Measurements from ENCODE around the gene SMYD3.

The SMYD3 gene

DNA sequence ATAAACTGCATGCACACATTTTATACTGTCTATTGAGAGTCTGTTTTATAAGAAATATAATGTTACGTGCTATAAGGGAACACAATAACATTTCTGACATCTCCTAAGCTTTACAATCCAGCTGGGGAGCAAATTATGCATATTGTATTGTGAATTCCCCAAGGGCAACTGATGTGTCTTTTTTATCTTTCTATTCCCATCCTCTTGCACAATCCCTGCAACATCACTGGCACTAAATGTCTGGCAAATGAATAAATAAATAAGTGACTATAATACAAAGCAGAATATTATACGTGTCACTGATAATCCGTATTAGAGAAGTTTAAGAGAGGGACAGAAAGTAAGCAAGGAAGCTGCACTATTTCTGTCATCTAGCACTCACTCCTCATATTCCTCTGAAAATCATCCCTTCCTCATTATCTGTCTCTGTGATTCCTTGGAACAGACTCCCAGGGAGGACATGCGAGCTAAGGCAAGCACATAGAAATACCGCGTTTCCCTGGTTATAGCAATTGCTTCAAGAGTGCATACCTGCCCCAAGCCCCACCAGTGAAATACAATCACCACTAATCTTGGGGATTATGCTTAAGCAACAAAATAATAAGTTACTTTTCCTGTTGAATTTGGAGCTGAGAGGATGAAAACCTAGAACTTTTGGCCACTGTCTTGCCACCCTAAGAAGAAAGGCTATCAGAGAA, 205.4 kb downstream of the SMYD3 start:
- no peak for DNase-seq

- no peak for DNase-seq
Observed at GRCh38 chr1:246300626-246301549, 206.2 kb downstream of the SMYD3 start.

- DNase-seq = no peak
Observed at GRCh38 chr1:246297279-246298265, 209.5 kb downstream of the SMYD3 start.

GRCh38 chr1:246295968-246296367, 211.1 kb downstream of the SMYD3 start:
- no peak for DNase-seq

DNA sequence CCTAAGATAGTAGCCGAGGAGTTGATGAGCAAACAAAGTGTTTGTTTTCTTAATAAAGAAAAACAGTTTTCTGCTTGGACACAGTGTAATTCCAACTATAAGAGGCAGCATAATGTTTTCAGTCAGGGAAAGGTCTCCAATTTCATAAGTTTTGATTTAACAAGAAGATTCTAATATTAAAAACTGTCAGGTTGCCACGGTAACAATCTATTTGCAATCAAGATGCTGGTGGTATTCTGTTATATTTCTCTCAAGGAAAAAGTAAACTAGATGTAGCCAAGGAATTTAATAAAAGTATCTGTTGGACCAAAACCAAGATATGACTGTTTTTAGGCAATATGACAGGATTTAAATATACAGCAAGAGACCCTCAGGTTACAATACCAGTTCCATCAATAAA, 211.7 kb downstream of the SMYD3 start:
- no peak for DNase-seq

DNA sequence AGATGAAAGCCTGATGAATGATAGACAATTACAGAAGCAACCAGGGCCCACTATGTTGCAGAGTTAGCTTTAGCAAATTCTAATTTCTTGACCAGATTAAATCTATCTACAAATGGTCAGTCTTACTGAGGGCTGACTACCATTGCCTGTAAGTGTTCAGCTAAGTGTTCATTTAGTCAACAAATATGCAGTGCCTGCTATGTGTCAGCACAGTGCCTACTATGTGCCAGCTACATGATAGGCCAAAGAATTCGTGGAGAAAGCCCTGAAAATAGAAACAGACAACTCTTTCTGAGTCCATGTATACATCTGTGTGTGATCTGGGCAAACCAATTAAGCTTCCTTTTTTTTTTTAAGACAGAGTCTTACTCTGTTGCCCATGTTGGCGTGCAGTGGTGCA, 212.8 kb downstream of the SMYD3 start:
- DNase-seq = no peak

- no peak for DNase-seq
Observed at GRCh38 chr1:246293366-246294121, 213.5 kb downstream of the SMYD3 start.

- DNase-seq = no peak
Observed at GRCh38 chr1:246292571-246292970, 214.5 kb downstream of the SMYD3 start.

GRCh38 chr1:246291127-246291526, 216.0 kb downstream of the SMYD3 start:
- no peak for DNase-seq

DNA sequence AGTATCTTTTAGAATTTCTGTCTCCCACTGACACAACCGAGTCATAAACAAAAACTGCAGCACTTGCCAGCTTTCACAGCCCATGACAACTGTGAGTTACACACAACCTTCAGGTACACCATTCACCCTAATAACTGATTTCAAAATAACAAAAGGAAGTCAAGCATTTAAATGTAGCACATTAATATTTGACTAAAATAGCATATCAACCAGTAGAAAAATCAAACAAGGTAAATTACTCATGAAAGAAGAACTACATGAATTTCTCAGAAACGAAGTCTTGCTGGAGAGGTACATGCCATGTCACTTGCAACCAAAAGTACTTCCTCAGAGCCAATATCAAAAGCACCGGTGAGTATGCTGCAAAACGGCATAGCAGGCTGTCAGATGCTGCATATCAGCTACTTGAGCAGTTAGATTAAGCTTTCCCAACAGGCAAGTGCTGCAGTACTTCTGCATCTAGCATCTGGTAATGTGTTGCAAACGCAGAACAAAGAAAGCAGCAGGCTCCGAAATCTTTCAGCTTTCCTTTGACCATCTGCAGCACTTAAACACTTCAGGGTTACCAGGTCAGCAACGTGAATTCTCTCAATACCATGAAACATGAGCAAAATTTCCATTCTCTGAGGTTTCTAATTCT, 223.2 kb downstream of the SMYD3 start:
- DNase-seq = no peak

DNA sequence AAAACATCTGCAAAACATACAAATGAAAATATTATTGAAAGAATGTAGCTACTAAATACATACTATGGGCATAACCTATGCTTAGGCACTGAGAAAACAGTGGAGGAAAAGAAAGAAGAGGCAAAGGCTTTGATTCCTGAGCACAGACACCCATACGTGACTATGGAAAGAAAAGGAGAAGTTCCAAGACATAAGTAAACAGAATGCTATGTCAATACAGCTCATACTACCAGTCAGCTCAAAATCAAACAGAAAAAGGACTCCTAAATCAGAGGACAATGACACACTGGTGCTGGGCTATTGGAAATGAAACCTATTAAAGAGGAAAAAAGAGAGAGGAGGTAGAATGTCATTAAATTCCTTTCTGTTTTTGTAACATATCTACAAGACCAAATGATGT, 225.4 kb downstream of the SMYD3 start:
- DNase-seq = no peak

DNA sequence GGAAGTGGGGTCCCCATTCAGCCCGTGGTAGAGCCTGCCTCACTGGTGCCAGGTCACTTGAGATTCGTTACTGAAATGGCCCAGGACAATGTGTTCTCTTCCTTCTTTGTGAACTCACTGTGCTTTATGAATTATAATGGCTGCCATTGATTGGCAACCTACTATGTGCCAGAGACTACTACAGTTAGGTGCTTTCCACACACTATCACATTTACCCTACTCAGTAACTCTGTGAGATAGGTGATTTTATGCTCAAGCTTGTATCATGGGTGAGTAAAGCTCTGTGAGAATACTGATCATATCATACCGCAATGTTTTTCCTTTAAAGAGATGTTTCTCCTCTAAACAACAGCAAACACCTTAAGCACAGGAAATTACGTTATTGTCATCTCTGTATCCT, 225.9 kb downstream of the SMYD3 start:
- DNase-seq = no peak

DNA sequence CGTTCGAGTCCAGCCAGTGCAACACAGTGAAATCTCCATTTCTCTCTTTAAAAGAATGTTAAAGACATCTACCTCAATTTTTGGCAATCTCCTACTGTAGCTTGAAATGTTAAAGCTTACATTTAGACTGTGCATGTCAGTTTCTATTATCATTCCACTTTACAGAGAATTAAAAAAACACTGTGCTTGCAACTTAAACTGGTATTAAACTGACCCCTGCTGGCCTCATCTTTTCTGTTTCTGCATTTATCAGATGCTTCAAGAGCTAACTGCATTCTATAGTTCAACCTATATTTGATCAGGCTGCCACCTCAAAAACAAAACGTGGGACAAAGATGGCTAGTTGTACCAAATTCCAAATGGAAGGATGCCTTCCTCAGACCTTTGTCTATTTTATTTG, 226.5 kb downstream of the SMYD3 start:
- no peak for DNase-seq

DNA sequence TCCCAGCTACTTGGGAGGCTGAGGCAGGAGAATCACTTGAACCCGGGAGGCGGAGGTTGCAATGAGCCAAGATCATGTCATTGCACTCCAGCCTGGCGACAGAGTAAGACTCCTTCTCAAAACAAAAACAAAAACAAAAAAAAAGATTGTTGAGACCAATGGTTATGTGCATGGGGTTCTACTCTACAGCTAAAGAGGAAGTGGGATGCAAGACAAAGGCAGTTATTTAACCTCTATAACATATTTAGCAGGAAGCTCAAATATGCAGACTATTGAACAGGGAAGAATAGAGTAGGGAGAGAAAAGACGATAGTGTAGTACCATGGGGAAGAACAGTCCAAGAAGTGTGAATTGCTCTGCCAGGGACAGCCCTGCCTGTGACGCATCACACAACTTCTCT, 227.7 kb downstream of the SMYD3 start:
- no peak for DNase-seq

DNA sequence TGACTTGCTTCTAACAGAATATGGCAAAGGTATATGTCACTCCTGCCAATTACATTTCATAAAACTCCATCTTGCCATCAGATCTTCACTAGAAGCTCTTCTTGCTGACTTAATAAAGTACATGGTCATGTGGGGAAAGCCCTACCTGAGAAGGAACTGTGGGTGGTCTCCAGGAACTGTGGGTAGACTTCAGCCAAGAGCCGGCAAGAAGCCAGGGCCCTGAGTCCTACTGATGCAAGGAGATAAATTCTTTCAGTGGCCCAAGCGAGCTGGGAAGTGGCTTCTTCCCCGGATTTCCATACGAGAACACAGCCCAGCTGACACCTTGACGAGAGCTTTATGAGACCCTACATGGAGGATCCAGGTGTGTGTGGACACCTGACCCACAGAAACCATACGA, 228.7 kb downstream of the SMYD3 start:
- no peak for DNase-seq

DNA sequence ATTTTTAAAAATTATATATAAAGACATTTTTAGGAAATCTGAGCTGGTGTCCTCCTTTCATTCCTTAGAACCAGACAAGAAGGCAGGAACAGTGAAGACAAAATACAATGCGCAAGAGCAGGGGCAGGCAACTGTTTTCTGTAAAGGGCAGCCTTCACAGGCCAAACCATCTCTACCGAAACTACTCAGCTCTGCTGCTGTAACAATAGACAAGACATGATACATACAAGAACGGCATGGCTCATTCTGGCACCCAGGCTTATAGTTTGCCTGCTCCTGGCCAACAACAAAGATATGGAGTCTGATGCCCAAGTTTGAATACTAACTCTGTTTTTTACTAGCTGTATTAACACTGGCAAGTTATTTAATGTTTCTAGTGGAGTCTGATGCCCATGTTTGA, 232.0 kb downstream of the SMYD3 start:
- no peak for DNase-seq

GRCh38 chr1:246274186-246274585, 232.9 kb downstream of the SMYD3 start:
- DNase-seq = no peak

- DNase-seq = no peak
Observed at GRCh38 chr1:246271516-246271915, 235.6 kb downstream of the SMYD3 start.

GRCh38 chr1:246270236-246270635, 236.8 kb downstream of the SMYD3 start:
- no peak for DNase-seq

DNA sequence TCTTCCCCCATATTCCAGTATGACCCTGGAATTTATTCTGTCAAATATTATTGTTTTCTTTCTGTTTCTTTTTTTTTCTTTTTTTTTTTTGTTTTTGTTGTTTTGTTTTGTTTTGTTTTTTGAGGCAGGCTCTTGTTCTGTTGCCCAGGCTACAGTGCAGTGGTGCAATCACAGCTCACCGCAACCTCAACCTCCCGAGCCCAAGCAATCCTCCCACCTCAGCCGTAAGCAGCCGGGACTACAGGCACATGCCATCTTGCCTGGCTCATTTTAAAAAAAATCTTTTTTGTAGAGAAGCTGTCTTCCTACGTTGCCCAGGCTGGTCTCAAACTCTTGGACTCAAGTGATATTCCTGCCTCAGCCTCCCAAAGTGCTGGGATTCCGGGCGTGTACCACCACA, 237.6 kb downstream of the SMYD3 start:
- DNase-seq = no peak

DNA sequence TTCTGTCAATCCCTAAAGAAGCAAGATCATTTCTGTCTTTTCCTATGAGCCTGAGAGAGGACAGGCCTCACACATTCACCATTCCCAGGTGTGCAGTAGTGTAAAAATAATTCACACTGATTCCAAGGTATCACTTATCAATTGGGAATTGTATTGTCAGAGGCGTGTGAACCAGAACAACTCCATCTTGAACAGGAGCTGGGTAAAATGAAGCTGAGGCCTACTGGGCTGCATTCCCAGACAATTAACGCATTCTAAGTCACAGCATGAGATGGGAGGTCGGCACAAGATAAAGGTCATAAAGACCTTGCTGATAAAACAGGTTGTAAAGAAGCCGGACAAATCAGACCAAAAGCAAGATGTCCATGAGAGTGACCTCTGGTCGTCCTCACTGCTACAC, 239.2 kb downstream of the SMYD3 start:
- DNase-seq = no peak

- no peak for DNase-seq
Observed at GRCh38 chr1:246267426-246267825, 239.7 kb downstream of the SMYD3 start.
